Endothelial cell of umbilical vein (primary cell): ENCODE data around the gene TCERG1L. TPM values are rescaled to one million over a fixed set of nuclear protein-coding genes. Genes with fewer than 3 reads are reported as not detected.

Experiments
- BruUV-seq: library from RNA; stranded (reverse); fragments of 400-500 nt; replicated peaks from 2 replicates; lab custom pipeline; 2021; lab: Mats Ljungman, UMichigan
- CTCF ChIA-PET: fragments of 300-600, 350-600 bp; sonication (Branson Sonifier 250); formaldehyde crosslinking; loops from one replicate; lab custom pipeline; 2021; ENCODE audit warnings: antibody characterized with exemption, inconsistent platforms; lab: Charles Lee
- POLR2A ChIA-PET: fragments of 300-600, 350-600 bp; sonication (Branson Sonifier 250); formaldehyde crosslinking; loops from one replicate; lab custom pipeline; 2021; ENCODE audit warnings: antibody characterized with exemption, inconsistent platforms; lab: Charles Lee
- DNase-seq: peaks from one replicate; pipeline ENCODE4 v3.0.0-alpha.2; 2011; ENCODE audit warnings: low read depth, low spot score
- FAIRE-seq: peaks from 2 replicates; lab custom pipeline; 2011; peaks lifted over from hg19 to GRCh38; lab: Jason Lieb, UNC
- H2AFZ ChIP-seq: 2 replicates; pipeline ENCODE4 v1.6.0; 2012; ENCODE audit warnings: low read depth, low read length, control low read depth, inconsistent platforms
- H3K27ac ChIP-seq: 2 replicates; pipeline ENCODE4 v1.5.1; 2011; ENCODE audit warnings: low read depth, mild to moderate bottlenecking, control low read depth, low read length, moderate library complexity; ENCODE audit not compliant: insufficient read depth
- H3K27me3 ChIP-seq, 2 experiments: 2 replicates each; pipeline versions ENCODE4 v1.6.0 to v1.6.1; 2011; ENCODE audit warnings: low read length in 2 of 2, mixed read lengths in 1 of 2; ENCODE audit not compliant: control insufficient read depth in 2 of 2, insufficient read depth in 2 of 2
- H3K36me3 ChIP-seq, 2 experiments: 2 replicates in 1 of 2; 3 replicates in 1 of 2; pipeline ENCODE4 v1.5.1; 2011; ENCODE audit warnings: low read length in 2 of 2, mild to moderate bottlenecking in 1 of 2, moderate library complexity in 1 of 2; ENCODE audit not compliant: control insufficient read depth in 2 of 2, insufficient read depth in 2 of 2; ENCODE audit errors: extremely low read depth in 1 of 2
- H3K4me1 ChIP-seq: 3 replicates; pipeline ENCODE4 v1.5.1; 2011; ENCODE audit warnings: mild to moderate bottlenecking, low read length; ENCODE audit not compliant: control insufficient read depth, insufficient read depth; ENCODE audit errors: extremely low read depth
- H3K4me2 ChIP-seq: 2 replicates; pipeline ENCODE4 v1.6.1; 2011; ENCODE audit warnings: low read length, control low read depth, mixed read lengths; ENCODE audit not compliant: insufficient read depth
- H3K4me3 ChIP-seq, 3 experiments: fragments of 200-600 bp in 1 of 3; sonication (generic), shearing (Covaris generic) in 1 of 3; replicated peaks in 1 of 3; 2 replicates each; pipeline ENCODE4 v1.5.1; 2011 to 2016; ENCODE audit warnings: control low read depth in 3 of 3, low read length in 3 of 3, mild to moderate bottlenecking in 2 of 3, inconsistent platforms in 1 of 3, low read depth in 1 of 3, moderate library complexity in 1 of 3; ENCODE audit not compliant: insufficient read depth in 1 of 3
- H3K79me2 ChIP-seq: 2 replicates; pipeline ENCODE4 v1.6.0; 2012; ENCODE audit warnings: low read length, inconsistent platforms; ENCODE audit not compliant: control insufficient read depth, insufficient read depth
- H3K9ac ChIP-seq: replicated peaks from 2 replicates; pipeline ENCODE3; 2011; ENCODE audit warnings: low read length, control low read depth; ENCODE audit not compliant: insufficient read depth; ENCODE audit errors: extremely low read depth
- H3K9me1 ChIP-seq: replicated peaks from 3 replicates; pipeline ENCODE4 v1.6.0; 2011; ENCODE audit warnings: mild to moderate bottlenecking, low read length; ENCODE audit not compliant: control insufficient read depth, insufficient read depth; ENCODE audit errors: extremely low read depth
- H3K9me3 ChIP-seq: replicated peaks from 2 replicates; pipeline ENCODE4 v1.5.1; 2012; ENCODE audit warnings: low read length, inconsistent platforms; ENCODE audit not compliant: control insufficient read depth, insufficient read depth
- H4K20me1 ChIP-seq: replicated peaks from 2 replicates; pipeline ENCODE3; 2011; ENCODE audit warnings: mild to moderate bottlenecking, low read length; ENCODE audit not compliant: control insufficient read depth, insufficient read depth; ENCODE audit errors: extremely low read depth
- CTCF ChIP-seq, 2 donors: IDR thresholded peaks; 1 replicate in 1 of 2; 2 replicates in 1 of 2; pipeline ENCODE4 v1.5.1; 2011; ENCODE audit warnings: low read length in 2 of 2, mild to moderate bottlenecking in 2 of 2, moderate library complexity in 2 of 2, control low read depth in 1 of 2, inconsistent platforms in 1 of 2, low read depth in 1 of 2; ENCODE audit not compliant: insufficient read depth in 1 of 2; ENCODE audit errors: extremely low read depth in 1 of 2
- EZH2 ChIP-seq: IDR thresholded peaks from 2 replicates; pipeline ENCODE4 v1.6.1; 2012; ENCODE audit warnings: borderline replicate concordance, low read depth, mild to moderate bottlenecking, moderate library complexity, low read length, inconsistent platforms; ENCODE audit not compliant: severe bottlenecking
- FOS ChIP-seq: IDR thresholded peaks from 2 replicates; pipeline ENCODE4 v1.6.1; 2011; ENCODE audit warnings: mild to moderate bottlenecking, low read length, moderate library complexity, borderline replicate concordance; ENCODE audit not compliant: insufficient read depth
- GATA2 ChIP-seq: IDR thresholded peaks from 2 replicates; pipeline ENCODE4 v1.7.0; 2011; ENCODE audit warnings: low read depth, mild to moderate bottlenecking, moderate library complexity, mixed read lengths, low read length; ENCODE audit not compliant: insufficient read length, insufficient read depth
- JUN ChIP-seq: IDR thresholded peaks from 2 replicates; pipeline ENCODE4 v1.6.1; 2011; ENCODE audit warnings: borderline replicate concordance, low read depth; ENCODE audit not compliant: insufficient read length, insufficient read depth
- MAX ChIP-seq: IDR thresholded peaks from 2 replicates; pipeline ENCODE4 v1.6.1; 2011; ENCODE audit not compliant: insufficient read depth, insufficient read length
- MYC ChIP-seq: IDR thresholded peaks from one replicate; pipeline ENCODE4 v1.6.1; 2011; ENCODE audit warnings: mild to moderate bottlenecking, low read depth, low read length
- POLR2A ChIP-seq: IDR thresholded peaks from 2 replicates; pipeline ENCODE4 v1.6.1; 2012; ENCODE audit warnings: low read depth, mild to moderate bottlenecking, control low read depth, low read length
- POLR2AphosphoS5 ChIP-seq: IDR thresholded peaks from 2 replicates; pipeline ENCODE4 v1.6.1; 2012; ENCODE audit warnings: low read depth, mild to moderate bottlenecking, control low read depth, low read length, moderate library complexity; ENCODE audit not compliant: insufficient read depth
- dilution Hi-C: fragments of 300-500 bp; cut with MboI; formaldehyde crosslinking; loops from one replicate; pipeline ENCODE4 v1.15.0; 2019; ENCODE audit warnings: low sequenced_read_pairs; ENCODE audit not compliant: extremely low pct_ligation_motif_present
- intact Hi-C: fragments of 100-400 bp; cut with micrococcal nuclease; formaldehyde crosslinking; loops from one replicate; pipeline ENCODE4 v1.10.0; 2022
- polyA plus RNA-seq, 4 experiments: library from polyadenylated mRNA; depleted of rRNA in 3 of 4; stranded (reverse) in 3 of 4; unstranded in 1 of 4; fragments of >200 nt; gene quantifications; 2 replicates each; pipeline versions ENCODE4 v1.2.1 to v1.2.3, GENCODE V29; 2011 to 2012; ENCODE audit warnings: missing spikeins in 1 of 4
- total RNA-seq: library from RNA; stranded (reverse); gene quantifications from 2 replicates; pipeline ENCODE4 v1.2.3, GENCODE V29; 2021

The TCERG1L gene
- total and polyA plus RNA-seq, 2 donors (not counting 3 experiments of a cell fraction or from before 2014, with no cell fraction given): not detected

- H3K9ac ChIP-seq: no peak overlapping the region
- H3K9me3 ChIP-seq: peaks cover 13% of the 10 kb centered on the region
- intact Hi-C loops: no loop called here
- dilution Hi-C loops: no loop called here
- CTCF ChIA-PET: no interaction called here
- no peak for DNase-seq
- POLR2A ChIA-PET: no interaction called here
- no peaks in the 10 kb centered on the region for H3K36me3 ChIP-seq
- no peak overlapping the region for H3K4me3 ChIP-seq
- no TSS peak for BruUV-seq
- H3K4me1 ChIP-seq: no peaks in the 10 kb centered on the region
- H3K79me2 ChIP-seq: no peaks in the 10 kb centered on the region
- TF ChIP-seq CTCF (IDR thresholded peaks at IDR 0.05; ENCODE audit: extremely low read depth in 1 of 2, insufficient read depth in 1 of 2, low read depth in 1 of 2, low read length in 2 of 2) (no peak), POLR2AphosphoS5 (no peak), GATA2 (no peak), JUN (no peak), EZH2 (no peak), MYC (no peak), MAX (no peak), POLR2A (no peak), FOS (no peak)
- FAIRE-seq: no peak
- no peak overlapping the region for H3K27ac ChIP-seq
- no peaks in the 10 kb centered on the region for H3K9me1 ChIP-seq
- no peak overlapping the region for H3K4me2 ChIP-seq
- no peaks in the 10 kb centered on the region for H4K20me1 ChIP-seq
- H3K27me3 ChIP-seq: no peaks in the 10 kb centered on the region
- no peak overlapping the region for H2AFZ ChIP-seq
These were observed 127.9 kb downstream of the TCERG1L start for GRCh38 chr10:131183546-131184045.
